NCI-H2227 treated with DMSO at 0.1 percent for 48 hours (cell line): Measurements from ENCODE around the gene CLCA4.
"Not testable (repeated sequence)": the region's sequence is repeated elsewhere in the genome, so short reads cannot be mapped to it uniquely, and the experiment has no call there.

Experiments used
- DNase-seq: peaks from one replicate; lab custom pipeline; 2025; lab: John Stamatoyannopoulos, UW

Gene CLCA4

DNA sequence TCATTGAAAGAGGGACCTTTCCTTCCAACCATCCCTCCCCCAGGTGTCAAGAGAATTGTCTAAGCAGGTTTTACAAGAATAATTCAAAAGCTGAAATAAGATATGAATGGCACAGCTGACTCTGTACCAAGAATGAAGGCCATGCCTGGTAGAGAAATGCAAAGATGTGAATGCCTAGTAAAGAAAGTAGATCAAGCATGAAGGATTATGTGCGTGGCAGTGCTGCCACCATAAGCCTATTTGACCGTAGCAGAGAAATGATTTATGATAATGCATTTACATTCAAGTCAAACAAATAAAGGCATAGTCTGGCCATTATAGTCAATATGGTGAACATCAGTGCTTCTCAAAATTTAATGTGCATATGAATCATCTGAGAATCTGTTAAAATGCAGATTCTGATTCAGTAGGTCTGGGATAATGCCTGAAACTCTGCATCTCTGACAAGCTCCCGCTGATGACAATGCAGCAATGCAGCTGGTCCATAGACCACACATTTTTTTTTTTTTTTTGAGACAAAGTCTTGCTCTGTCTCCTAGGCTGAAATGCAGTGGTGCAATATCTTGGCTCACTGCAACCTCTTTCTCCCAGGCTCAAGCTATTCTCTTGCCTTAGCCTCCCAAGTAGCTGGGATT, 16.6 kb upstream of the CLCA4 start:
- no peak for DNase-seq

DNA sequence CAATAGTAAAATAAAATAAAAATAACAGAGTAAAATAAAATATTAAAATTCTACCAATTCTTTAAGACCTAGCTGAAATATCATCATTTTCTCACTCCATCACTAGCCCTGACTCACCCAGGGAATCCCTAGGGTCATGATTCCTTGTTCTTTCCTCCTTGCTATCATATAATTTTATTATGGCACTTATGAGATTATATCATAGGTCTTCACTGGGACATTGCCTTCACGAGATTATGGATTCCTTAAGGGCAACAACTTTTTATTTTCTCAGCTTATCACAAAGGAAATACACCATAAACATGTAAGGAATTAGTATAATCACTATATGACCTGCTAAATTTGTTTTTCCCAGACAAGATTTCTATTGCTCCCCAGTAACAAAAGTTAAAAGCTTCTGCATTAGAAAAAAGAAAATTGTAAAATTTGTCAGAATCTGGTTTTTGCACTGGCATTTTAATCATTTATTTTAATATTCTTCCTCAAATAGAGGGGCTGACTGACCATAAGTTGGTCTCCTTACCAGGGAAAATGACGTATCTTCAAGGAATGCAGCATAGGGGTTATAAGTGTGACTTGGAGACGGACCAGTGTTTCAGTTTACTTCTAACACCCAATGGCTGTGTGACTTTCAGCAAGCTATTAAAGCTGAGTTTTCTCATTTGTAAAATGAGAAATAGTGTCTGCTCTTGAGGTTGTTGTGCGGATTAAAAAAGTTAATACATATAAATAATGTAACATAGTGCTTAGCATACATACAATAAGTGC, 8.8 kb upstream of the CLCA4 start:
- no peak for DNase-seq

DNA sequence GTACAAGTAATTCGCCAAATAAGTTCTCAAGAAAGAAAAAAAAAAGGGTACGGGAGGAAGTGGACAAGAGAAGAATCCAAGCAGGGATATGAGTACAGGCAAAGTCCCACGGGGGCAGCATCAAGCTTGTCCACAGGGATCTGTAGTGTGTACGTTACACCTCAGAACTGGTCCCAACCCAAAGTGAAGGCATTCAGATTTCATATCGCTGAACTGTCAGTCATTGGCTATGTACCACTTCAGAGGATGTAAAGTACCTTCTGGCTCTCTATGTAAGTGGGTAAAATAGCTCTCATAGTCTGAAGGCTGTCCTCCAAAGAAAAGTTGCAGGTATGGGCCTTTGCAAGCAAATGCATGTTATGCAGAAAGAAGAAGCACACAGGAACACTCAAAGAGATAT, 8.1 kb upstream of the CLCA4 start:
- DNase-seq: no peak

DNA sequence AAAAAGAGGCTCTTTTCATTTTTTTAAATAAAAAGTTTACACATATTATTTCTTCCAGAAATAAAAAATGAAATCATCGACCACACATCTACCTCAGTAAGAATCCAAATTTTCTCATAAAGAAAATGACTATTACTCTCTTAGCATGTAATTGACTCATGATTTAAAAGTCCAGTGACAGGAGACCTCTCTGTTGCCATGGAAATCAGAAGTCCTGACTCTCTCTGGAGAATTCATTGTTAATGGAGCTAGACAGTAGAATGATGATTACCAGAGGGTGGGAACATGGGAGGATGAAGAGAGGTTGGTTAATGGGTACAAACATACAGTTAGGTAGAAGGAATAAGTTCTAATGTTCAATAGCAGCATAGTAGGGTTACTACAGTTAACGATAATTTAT, 5.0 kb upstream of the CLCA4 start:
- no peak for DNase-seq

DNA sequence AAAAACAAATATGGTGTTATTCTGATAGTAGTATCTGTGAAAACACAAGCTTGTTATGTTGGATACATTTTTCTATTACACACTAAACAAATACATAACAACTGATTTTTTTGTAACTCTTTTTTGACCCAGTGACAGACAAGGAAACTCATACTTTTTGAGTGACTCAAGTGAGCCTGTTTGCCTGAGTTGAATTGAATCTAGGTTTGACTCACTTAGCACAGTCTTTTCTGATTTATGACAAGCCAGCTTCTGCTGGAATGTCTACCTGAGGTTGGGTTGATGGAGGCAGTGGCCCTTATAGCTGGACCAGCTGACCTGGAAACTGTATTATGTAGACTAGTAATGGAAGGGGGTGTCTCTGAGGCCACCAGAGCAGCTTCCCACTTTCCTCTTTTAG, 4.2 kb upstream of the CLCA4 start:
- no peak for DNase-seq

DNA sequence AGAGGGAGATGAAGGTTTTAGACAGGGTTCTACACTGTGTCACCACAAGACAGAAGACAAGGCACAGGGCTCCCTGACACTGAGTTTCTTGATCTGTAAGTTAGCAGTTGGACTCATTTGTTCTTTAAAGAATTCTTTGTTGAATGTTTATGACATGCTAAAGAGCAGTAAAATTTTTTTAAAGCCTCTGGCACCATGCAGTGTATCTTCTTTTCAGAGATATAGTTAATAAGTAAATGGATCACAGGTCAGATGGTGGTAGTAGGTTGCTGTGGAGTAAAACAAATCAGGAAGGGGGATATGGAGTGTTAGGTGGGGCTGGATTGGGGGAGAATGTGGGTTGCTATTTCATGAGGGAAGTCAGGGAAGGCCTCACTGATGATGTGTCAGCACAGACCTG, 2.0 kb downstream of the CLCA4 start:
- DNase-seq: no peak

DNA sequence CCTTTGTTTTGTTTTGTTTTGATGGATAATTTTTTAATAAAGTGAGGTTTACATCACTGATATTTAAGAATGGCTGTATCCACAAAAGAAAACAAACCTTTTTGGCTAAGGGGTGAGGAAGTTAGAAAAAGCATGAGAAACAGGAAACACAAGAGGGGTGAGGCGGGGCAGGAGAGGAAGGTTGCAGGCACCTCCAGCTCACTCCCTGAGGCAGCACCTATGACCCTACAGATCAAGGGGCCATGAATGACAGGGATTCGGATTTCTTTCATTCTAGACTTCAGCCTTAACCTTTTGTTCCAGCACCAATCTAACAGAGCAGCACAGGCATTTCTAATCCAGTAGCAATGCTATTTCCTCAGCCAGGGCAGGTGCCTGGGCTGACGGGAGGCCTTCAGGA, 4.4 kb downstream of the CLCA4 start:
- DNase-seq: no peak

DNA sequence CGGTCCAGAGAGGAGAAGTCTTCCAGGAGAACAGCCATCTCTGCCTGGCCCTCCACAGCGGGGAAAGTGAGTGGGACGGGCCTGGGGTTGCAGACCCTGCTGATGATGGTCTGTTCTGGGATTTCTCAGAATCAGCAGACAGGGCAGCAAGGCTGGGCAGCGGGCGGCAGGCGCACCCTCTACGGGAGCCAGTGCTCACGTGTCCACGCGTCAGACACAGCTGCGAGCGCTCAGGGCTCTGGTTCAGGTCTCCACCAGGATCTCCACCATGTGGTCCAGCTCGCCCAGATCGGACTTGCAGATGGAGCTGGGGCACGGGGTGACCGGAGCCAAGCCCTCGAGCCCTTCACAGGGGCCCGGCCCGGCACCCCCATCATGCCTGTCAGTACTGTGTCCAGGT, 5.5 kb downstream of the CLCA4 start:
- DNase-seq: no peak

DNA sequence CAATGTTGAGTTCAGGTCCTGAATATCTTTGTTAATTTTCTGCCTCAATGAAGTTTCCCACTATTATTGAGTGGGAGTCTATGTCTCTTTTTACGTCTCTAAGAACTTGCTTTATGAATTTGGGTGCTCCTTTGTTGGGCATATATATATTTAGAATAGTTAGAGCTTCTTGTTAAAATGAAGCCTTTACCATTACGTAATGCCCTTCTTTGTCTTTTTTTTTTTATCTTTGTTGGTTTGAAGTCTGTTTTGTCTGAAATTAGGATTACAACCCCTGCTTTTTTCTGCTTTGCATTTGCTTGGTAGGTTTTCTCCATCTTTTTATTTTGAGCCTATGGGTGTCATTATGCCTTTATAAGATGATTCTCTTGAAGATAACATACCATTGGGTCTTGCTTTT, 10.9 kb downstream of the CLCA4 start:
- DNase-seq: no peak

DNA sequence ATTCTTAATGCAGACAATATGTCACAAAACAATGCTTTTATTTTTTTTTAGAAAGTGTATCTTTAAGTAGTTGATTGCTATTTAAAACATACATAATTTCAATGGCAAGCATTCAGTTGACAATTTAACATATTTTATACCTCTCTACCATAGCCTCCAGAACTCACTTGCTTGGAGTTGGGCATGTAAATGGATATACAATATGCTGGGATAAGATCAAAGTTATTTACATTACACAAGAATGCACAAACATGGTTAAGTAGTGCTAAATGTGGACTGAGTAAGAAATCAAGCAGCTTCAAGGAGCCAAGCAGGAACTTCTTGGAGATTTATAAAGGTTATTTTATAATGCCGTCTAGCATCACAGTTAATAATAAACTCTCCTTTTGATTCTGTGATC, 17.0 kb downstream of the CLCA4 start:
- no peak for DNase-seq

DNA sequence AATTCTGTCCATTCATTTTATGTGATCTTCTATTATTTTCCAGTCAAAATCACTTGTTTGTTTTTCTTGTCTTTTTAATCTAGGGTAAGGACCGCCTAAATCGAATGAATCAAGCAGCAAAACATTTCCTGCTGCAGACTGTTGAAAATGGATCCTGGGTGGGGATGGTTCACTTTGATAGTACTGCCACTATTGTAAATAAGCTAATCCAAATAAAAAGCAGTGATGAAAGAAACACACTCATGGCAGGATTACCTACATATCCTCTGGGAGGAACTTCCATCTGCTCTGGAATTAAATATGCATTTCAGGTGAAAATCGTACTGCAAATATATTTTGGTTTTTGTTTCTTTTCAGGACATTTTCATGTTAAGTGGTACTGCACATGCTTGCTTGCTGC, 20.5 kb downstream of the CLCA4 start:
- DNase-seq: no peak

DNA sequence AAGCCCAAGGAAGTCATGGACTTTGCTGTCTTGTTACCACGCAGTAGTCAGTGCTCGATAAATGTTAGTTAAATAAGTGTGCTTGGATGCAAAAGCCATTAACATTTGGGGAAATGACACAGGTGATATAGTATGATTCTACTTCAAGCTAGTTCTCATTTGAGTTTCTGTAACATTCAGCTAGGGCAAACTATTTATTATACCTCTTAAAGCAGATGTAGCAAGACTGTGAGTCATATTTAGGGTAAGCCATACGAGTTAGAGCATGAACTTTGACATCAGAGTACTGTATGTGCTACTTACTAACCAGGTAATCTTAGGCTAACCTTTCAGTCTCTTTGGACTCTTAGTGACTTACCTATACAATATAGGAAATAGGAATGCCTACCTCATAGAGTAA, 21.0 kb downstream of the CLCA4 start:
- no peak for DNase-seq

DNA sequence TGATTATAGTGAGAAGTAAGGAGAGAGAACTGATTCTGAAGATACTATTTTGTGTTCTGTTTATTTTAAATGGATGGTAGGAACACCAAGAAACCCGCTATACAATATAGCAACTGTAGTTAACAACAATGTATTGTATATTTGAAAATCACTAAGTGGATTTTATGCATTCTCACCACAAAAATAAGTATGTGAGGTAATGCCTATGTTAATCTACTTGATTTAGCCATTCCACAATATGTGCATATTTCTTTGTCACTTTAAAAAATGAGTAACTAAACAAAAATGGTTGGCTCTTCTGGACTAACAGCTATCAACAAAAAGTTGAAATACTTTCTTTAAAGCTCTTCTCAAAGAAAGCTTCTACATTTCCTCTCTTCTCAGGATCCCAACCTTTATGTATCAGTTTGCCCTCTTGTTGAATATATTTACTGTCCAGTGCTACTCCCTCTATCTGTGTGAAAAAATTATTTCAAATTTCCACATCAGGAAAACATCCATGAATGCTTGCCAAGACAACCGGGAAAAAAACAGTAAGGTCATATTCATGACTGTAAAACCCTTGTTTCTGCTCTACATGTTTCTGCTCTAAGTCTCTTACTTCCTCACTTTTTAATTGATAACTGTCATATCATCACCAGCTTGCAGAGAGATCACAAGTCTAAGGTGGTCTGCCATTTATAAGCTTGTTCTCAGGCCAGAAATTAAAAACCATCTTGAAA, 27.0 kb downstream of the CLCA4 start:
- DNase-seq: no peak

DNA sequence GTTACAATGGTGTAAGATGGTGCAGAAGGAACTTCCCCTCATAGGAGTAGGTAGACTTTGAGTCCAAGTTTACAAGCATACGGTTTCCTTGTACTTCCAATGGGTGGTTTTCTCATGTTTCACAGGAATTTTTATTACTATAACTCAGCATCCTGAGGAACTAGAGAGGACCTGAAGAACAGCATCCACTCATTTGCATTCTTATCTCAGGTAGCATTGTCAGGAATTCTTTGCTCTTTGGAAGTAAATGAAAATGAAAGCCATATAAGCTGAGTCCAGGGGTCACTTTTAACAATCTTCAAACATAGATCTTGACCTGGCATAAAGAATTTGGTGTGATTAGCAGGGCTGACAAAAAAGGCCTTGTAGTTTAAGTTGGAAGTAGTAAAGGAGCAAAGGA, 34.4 kb downstream of the CLCA4 start:
- DNase-seq: no peak

DNA sequence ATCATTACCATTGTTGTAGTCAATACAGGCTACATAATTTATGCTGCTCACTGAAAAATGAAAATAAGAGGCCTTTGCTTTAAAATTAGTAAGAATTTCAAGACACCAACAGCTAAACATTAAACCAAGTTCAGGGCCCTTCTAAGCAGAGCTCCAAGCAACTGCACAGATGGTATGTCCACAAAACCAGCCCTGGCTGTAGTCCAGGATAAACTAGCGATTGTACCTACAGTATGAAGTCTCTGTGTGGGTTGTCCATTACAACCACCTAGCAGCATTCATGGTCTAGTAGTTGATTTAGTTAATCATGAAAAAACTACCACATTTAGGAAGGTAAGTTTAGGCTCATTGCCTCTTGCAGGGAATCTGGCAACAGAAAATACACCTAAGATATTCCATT, 35.3 kb downstream of the CLCA4 start:
- DNase-seq: no peak

DNA sequence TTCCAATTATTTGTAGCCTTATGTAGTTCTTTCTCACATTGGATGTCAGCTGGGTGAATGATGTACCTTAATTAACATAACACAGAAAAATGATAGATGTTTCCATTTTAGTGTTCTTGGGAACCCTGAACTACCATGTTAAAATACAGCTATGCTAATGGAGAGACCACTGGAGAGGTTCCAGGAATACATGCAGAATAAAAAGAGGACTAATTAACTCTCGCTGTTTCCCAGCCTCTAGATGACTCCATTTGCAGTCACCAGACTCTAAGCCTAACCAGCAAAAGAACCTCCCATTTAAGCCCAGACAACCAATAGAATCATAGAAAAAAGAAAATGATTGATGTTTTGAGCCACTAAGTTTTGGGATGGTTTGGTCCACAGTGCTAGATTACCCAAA, 36.2 kb downstream of the CLCA4 start:
- DNase-seq: no peak

DNA sequence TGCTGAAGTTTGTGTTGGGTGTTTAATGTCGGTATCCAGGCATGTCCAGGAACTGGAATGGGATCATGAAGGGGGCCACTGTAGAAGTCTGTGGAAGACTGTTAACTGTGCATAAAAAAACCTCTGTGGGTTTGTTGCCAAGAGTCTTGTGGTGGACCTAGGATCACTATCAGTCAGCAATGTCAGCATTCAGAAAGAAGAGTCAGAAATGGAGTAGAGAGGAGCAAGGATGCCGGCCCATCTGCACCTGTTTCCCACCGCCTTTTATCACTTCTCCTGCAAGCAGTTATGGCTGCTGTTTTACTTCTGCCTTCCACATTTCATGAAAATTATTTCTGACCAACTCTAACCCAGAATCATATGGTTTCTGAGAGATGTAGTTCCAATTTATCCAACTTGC, 36.7 kb downstream of the CLCA4 start:
- DNase-seq: no peak

DNA sequence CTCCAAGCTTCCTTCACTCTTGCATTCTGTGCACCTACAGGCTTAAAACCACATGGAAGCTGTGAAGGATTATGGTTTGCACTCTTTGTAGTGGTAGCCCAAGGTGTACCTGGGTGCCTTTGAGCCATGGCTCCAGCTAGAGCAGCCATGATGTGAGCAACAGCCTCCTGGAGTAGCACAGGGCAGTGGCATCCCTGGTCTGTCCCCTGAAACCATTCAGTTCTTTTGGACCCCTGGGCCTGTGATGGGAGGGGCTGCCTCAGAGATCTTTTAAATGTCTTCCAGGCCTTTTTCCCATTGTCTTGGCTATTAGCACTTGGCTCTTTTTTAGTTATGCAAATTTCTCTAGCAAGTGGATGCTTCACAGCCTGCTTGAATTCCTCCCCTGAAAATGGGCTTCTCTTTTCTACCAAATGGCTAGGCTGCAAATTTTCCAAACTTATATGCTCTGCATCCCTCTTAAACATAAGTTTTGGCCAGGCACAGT, 47.4 kb downstream of the CLCA4 start:
- DNase-seq: no peak

DNA sequence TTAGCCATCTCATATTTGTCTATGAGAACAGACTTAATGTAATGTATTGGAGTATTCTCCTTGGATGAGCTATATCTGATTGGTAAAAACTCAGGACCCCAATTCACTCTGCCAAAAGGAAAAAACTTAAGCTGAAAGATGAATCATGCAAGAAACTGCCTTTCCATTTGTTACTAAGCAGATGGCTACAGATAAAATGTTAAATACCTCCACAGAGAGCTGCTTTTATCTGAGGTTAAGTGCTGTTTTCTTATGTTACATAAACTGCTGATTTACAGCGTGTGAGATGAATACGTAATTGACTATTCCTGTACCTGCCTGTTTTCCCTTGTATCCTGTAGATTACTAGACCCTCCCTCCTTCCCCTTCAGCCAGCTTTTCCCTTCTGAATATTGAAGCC, 49.3 kb downstream of the CLCA4 start:
- DNase-seq: no peak

DNA sequence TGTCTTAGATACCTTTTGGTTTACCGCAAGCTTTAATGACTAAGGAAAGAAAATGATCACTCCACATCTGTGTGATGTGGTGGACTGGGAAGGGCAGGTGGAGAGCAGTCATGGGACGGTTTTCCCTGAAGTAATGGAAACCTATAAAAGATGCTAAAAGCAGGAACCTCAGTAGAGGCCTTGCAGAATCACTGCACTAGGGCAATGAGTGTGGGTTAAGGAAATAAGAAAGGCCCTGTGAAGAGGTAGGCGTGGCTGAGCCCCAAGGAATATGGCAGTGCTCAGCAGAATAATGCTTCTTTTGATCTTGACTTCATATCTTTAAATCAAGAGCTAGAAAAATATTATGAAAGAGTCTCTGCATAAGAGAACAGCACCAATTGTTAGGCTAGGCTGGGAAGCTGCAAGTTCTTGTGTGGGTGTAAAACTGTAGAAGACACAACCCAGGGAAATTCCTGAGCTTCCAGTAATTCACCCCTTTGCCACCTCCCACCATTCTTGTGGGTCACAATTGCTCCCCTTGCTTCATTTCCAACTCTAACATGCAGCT, 49.9 kb downstream of the CLCA4 start:
- DNase-seq: no peak

DNA sequence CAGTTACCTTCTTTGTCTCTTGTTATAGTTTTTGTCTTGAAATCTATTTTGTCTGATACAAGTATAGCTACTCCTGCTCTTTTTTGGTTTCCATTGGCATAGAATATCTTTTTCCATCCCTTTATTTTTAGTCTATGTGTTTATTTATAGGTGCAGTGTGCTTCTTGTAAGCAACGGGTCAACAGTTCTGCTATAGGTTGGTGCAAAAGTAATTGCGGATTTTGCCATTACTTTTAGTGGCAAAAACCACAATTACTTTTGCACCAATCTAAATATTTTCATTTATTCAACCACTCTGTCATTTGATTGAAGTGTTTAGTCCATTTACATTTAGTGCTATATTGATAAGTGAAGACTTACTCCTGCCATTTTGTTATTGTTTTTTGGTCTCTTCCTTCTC, 59.2 kb downstream of the CLCA4 start:
- not testable (repeated sequence) for DNase-seq

DNA sequence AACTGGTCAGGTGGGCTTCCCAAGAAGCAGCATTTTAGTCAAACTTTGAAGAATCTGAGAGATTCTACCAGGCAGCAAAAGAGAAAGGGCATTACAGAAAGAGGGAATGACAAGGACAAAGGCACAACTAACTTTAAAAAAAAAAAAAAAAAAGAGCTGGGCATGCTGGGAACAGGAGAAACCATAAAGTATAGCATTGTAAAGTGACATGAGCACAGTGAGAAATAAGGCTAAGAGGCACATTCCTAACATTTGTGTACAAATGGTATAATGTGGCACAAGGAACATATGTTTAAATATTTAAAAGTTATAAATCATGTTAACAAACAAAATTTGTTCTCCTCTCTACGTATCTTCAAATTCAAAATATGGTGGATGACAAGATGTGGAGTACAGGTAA, 69.6 kb downstream of the CLCA4 start:
- DNase-seq: no peak

DNA sequence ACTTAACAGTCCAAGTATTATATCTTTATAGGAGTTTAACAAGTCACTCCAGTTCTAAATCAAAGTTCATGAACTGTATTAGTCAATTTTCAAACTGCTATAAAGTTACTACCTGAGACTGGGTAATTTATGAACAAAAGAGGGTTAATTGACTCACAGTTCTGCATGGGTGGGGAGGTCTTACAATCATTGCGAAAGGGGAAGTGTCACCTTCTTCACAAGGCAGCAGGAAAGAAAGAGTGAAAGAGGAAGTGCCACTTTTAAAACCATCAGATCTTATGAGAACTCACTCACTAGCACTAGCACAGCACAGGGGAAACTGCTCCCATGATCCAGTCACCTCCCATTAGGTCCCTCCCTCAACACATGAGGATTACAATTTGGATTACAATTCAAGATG, 70.0 kb downstream of the CLCA4 start:
- DNase-seq: no peak
